ENCODE measurements around the gene IGFBPL1.

IGFBPL1 gene

DNA sequence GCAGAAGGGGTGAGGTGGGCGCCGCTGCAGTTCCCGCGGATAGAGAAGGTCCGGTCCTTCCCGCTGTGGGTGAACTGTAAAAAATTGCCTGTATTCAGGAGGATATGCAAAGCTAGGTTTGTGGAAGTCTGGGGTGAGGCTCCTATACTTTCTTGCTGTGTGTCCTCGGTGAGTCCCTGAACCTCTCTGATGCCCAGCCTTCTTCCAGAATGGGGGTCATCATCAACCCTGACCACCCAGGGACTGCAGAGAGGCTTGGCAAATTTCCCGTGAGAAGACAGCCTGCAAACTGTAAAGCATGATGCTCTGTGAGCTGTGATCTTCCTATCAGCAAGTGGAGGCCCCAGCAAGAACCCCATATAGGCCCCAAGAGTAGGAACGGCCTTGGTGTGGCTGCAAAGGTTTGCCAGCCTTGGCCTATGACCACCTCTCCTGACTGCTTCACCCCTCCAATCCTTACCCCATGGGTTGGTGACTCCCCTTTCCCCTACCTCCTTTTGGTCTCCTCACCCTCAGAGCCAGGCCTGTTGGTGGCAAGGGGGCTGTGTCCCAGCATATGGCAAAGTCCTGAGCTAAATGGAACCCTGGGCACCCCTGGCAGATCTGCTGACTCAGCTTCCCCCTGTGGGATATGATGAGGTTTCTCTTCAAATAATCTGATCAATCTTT, 31.0 kb downstream of the IGFBPL1 start:
- no peak for DNase-seq (ENCODE audit: low read depth, low spot score)
- in situ Hi-C loops (cut with HindIII; ENCODE audit: low sequenced_read_pairs) = no loop called here

DNA sequence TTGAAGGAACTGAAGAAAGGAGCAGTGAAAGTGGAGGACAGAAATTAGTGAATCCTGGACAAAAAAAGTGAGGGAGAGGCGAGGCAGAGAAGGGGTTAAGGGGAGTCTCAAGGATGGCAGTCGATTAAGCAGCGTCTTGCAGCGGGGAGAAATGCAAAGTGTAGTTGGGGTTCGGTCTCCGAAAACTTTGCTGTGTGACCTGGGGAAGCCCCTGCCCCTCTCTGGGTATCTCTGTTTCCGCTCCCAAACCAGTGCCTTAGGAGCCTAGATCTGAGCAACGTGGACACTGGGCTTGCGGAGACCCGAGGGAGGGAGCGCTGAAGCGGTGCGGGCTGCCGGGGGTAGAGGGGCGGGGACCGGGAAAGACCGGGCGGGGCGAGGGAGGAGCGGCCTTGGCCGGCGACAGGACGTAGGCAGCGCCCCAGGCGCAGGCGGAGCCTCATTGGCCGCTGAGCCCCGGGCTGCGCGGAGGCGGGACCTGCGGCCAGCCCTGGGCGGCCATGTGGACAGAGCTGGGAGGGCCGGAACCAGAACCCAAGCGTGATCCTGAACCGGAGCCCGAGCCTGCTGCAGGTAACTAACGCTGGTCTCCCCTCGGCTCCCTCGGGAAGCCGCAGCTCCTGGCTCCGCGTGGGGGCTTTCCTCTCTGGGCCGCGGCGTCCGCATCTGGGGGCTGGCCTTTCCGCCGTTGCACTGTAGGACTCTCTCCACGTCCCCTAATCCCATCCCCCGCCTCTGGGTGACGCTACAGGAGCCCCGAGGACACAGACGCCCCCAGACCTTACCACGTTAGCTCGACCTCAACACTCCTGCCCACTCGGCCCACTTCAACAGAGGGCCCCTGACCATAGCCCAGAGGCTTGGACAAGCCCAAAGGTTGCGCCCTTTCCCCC, 31.8 kb downstream of the IGFBPL1 start, which contains the start of gene ALDH1B1:
TSS of gene ALDH1B1 (plus strand) at position 468 of the 893 bp plus-strand sequence. CDS start 3,047 bp downstream, outside the sequence.
- TF ChIP-seq, protein P1, sequence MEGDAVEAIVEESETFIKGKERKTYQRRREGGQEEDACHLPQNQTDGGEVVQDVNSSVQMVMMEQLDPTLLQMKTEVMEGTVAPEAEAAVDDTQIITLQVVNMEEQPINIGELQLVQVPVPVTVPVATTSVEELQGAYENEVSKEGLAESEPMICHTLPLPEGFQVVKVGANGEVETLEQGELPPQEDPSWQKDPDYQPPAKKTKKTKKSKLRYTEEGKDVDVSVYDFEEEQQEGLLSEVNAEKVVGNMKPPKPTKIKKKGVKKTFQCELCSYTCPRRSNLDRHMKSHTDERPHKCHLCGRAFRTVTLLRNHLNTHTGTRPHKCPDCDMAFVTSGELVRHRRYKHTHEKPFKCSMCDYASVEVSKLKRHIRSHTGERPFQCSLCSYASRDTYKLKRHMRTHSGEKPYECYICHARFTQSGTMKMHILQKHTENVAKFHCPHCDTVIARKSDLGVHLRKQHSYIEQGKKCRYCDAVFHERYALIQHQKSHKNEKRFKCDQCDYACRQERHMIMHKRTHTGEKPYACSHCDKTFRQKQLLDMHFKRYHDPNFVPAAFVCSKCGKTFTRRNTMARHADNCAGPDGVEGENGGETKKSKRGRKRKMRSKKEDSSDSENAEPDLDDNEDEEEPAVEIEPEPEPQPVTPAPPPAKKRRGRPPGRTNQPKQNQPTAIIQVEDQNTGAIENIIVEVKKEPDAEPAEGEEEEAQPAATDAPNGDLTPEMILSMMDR (IDR thresholded peaks at IDR 0.05; ENCODE audit: low read depth, low read length) = peak; percentile 31
- peak; percentile 80 for DNase-seq (ENCODE audit: low read depth, low spot score)
- in situ Hi-C loops (cut with HindIII; ENCODE audit: low sequenced_read_pairs) = no loop called here
- H3K4me3 ChIP-seq (ENCODE audit: low read depth, low read length) = peak within 1 kb of the TSS; percentile 85

More for the DNA sequence above, 31.0 kb downstream of the IGFBPL1 start:
- H3K4me3 ChIP-seq (ENCODE audit: low read depth, low read length) = peak overlapping the region; percentile 85
- TF ChIP-seq, protein P1 (IDR thresholded peaks at IDR 0.05; ENCODE audit: low read depth, low read length) = no peak

DNA sequence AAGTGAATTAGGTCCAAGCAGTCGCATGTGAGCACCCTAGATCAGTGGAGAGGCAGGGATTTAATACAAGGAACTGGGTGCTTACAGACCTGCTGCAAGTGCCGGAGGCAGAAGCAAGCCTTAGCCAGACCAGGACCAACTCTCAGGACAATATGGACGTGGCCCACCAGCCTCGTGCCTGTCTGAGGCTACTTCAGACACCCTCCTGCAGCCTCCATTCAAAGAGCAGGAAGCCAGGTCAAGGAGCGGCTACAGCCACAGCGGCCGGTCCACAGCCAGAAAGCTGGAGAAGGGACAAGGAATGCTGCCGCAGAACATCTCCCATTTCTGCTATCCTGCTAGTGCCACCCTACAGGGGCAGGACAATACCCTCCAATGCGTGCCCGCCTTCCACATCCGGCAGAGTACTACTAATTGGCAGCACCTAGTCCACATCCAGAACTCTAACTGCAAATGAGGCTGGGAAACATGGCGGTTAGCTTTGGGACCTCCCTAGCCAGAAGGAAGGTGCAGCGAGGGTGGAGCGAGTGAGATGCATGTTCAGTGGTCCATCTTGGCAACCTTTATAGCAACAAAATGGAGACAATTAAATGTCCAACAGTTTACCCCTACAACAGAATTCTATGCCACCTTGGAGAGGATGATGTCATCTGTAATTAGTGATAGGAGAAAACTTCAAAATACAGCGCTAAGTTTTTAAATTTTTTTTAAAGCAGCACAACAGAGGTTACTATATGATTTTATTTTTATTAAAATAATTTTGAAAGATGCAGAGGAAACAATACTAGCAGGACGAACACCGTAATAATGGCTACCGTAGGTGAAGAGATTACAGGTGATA, 32.8 kb downstream of the IGFBPL1 start:
- no peak overlapping the region for H3K4me3 ChIP-seq (ENCODE audit: low read depth, low read length)
- in situ Hi-C loops (cut with HindIII; ENCODE audit: low sequenced_read_pairs) = no loop called here
- no peak for DNase-seq (ENCODE audit: low read depth, low spot score)
- TF ChIP-seq, protein P1 (IDR thresholded peaks at IDR 0.05; ENCODE audit: low read depth, low read length) = no peak

DNA sequence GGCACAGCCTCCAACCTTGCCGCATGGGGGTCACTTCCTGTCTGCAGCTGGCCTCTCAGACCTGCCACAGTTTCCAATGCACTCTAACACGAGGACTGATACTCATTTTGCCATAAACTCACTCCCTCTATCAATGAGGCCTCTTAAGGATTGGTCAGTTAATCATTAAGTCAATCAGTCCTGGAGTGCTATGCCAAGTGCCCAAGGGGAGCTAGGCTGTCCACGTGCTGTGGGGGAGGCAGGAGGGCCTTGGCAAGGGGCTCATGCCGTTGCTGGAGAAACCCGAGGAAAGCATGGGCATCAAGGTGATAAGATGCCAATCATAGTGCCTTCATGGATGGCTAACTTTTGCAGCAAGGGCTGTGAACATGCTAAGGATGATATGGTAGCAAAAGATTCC, 33.4 kb downstream of the IGFBPL1 start:
- DNase-seq (ENCODE audit: low read depth, low spot score) = no peak
- TF ChIP-seq, protein P1 (IDR thresholded peaks at IDR 0.05; ENCODE audit: low read depth, low read length) = no peak
- in situ Hi-C loops (cut with HindIII; ENCODE audit: low sequenced_read_pairs) = no loop called here
- no peak overlapping the region for H3K4me3 ChIP-seq (ENCODE audit: low read depth, low read length)

DNA sequence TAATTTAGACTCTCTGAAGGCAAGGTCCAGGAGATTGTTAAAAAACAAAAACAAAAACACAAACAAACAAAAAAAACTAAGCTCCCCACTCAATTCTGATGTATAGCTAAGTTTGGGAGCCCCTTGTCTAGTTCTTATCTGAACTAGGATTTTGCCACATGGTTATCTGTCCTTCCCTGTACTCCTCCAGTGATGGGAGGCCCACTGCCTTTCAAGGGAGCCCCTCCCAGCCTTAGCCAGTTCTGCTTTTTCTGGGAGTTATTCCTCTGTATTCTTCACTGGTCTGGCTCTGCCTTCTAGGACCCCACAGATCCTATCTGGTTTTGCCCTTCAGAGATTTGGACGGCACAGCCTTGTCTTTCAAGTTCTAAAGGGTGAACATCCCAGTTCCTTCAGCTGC, 33.8 kb downstream of the IGFBPL1 start:
- TF ChIP-seq, protein P1 (IDR thresholded peaks at IDR 0.05; ENCODE audit: low read depth, low read length) = no peak
- no peak overlapping the region for H3K4me3 ChIP-seq (ENCODE audit: low read depth, low read length)
- no peak for DNase-seq (ENCODE audit: low read depth, low spot score)
- in situ Hi-C loops (cut with HindIII; ENCODE audit: low sequenced_read_pairs) = no loop called here

DNA sequence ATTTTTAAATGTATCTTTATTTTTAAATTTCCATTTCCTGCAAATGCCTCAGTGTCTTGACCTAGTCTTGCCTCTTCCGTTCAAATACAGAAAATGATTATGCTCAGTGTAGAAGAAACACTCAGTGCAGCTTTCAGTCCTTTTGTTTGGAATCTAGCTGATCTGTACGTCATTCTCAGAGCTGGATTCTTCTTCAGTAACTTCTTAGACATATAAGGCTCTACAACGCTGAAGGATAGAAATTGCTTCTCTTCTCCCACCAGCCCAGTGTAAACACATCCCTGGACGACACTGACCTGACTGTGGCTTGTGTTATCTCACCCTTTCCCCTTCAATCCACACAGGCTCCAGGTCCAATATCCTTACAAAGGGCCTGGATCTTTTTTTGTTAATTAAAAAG, 34.9 kb downstream of the IGFBPL1 start:
- TF ChIP-seq, protein P1 (IDR thresholded peaks at IDR 0.05; ENCODE audit: low read depth, low read length) = no peak
- in situ Hi-C loops (cut with HindIII; ENCODE audit: low sequenced_read_pairs) = no loop called here
- no peak overlapping the region for H3K4me3 ChIP-seq (ENCODE audit: low read depth, low read length)
- DNase-seq (ENCODE audit: low read depth, low spot score) = peak; percentile 16
